NB4 (cell line): Measurements from ENCODE around the gene KLHL18.
A peak's percentile ranks its signal among the peaks of the same experiment; 100 is the strongest.

ENCODE experiments used
- POLR2A ChIP-seq: IDR thresholded peaks from 2 replicates; pipeline ENCODE4 v1.6.1; 2011; ENCODE audit warnings: mild to moderate bottlenecking; ENCODE audit not compliant: insufficient read length; ENCODE audit errors: extremely low read depth
- TF ChIP-seq, protein P1 (sequence below): IDR thresholded peaks from one replicate; pipeline ENCODE4 v1.5.1; 2012; ENCODE audit warnings: low read depth, low read length
- TF ChIP-seq, protein P2 (sequence below): IDR thresholded peaks from 2 replicates; pipeline ENCODE4 v1.6.1; 2011; ENCODE audit warnings: low read depth, low read length

DNA sequence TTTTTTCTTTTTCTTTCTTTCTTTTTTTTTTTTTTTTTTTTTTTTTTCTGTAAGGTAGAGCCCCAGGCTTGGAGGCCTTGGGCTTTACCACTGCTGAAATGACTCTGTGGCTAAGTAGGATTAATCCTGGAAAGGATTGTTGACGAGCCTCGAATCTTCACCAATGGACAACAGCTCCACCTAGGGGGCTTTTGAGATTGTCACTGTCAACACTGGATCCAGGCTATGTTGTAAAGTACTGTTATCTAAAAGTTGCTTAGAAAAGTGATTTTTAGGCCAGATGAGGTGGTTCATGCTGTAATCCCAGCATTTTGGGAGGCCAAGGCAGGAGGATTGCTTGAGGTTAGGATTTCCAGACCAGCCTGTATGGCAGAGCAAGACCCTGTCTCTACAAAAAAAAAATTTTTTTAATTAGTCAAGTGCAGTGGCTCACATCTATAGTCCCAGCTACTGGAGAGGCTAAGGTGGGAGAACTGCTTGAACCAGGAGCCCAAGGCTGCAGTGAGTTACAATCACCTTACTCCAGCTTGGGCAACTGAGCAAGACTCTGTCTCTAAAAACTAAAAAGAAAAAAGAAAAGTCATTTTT lies 41.6 kb downstream of the KLHL18 start:
- TF ChIP-seq, protein P1, sequence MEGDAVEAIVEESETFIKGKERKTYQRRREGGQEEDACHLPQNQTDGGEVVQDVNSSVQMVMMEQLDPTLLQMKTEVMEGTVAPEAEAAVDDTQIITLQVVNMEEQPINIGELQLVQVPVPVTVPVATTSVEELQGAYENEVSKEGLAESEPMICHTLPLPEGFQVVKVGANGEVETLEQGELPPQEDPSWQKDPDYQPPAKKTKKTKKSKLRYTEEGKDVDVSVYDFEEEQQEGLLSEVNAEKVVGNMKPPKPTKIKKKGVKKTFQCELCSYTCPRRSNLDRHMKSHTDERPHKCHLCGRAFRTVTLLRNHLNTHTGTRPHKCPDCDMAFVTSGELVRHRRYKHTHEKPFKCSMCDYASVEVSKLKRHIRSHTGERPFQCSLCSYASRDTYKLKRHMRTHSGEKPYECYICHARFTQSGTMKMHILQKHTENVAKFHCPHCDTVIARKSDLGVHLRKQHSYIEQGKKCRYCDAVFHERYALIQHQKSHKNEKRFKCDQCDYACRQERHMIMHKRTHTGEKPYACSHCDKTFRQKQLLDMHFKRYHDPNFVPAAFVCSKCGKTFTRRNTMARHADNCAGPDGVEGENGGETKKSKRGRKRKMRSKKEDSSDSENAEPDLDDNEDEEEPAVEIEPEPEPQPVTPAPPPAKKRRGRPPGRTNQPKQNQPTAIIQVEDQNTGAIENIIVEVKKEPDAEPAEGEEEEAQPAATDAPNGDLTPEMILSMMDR = peak; percentile 75
- no peak for TF ChIP-seq POLR2A
- TF ChIP-seq, protein P2, sequence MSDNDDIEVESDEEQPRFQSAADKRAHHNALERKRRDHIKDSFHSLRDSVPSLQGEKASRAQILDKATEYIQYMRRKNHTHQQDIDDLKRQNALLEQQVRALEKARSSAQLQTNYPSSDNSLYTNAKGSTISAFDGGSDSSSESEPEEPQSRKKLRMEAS = no peak
